Pons (tissue), 1 donor: Measurements from ENCODE around the gene NEUROD4.
"Not testable (repeated sequence)": the region's sequence is repeated elsewhere in the genome, so short reads cannot be mapped to it uniquely, and the experiment has no call there.

ENCODE experiments used
- DNase-seq: peaks from one replicate; pipeline ENCODE4 v3.0.0-alpha.2; 2016; ENCODE audit warnings: low spot score

The NEUROD4 gene, protein sequence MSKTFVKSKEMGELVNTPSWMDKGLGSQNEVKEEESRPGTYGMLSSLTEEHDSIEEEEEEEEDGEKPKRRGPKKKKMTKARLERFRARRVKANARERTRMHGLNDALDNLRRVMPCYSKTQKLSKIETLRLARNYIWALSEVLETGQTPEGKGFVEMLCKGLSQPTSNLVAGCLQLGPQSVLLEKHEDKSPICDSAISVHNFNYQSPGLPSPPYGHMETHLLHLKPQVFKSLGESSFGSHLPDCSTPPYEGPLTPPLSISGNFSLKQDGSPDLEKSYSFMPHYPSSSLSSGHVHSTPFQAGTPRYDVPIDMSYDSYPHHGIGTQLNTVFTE

DNA sequence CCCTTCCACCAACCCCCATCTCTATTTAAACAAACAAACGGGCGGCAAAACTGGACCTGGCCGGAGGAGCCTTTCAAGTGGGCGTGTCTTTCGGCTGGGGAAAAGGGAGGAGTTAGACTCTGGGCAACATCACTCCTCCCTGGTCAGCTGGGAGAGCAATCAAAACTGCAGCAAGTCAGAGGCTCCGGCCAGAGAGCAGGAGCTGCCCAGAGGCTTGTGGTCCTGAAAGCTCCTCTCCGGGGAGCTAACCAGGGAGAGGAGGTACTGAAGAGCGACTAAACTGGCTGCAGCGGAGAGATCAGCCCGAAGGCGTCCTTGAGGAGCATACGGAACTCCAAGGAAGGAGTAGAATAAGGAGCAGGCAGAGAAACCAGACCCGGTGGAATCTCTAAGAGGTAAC is at the start of gene NEUROD4:
TSS of gene NEUROD4 (plus strand) at position 191 of the 400 bp plus-strand sequence. CDS start 6,466 bp downstream, outside the sequence.
- peak; percentile 16 for DNase-seq

GRCh38 chr12:54970741-54971140 is 49.0 kb upstream of the NEUROD4 start:
- DNase-seq, result no peak

GRCh38 chr12:54973556-54973955 is 46.2 kb upstream of the NEUROD4 start:
- DNase-seq, result no peak

GRCh38 chr12:54974279-54974678 is 45.5 kb upstream of the NEUROD4 start:
- no peak for DNase-seq

- DNase-seq, result peak; percentile 82
Observed at GRCh38 chr12:54975272-54975671, 44.5 kb upstream of the NEUROD4 start.

GRCh38 chr12:54975875-54976274 is 43.9 kb upstream of the NEUROD4 start:
- DNase-seq, result no peak

DNA sequence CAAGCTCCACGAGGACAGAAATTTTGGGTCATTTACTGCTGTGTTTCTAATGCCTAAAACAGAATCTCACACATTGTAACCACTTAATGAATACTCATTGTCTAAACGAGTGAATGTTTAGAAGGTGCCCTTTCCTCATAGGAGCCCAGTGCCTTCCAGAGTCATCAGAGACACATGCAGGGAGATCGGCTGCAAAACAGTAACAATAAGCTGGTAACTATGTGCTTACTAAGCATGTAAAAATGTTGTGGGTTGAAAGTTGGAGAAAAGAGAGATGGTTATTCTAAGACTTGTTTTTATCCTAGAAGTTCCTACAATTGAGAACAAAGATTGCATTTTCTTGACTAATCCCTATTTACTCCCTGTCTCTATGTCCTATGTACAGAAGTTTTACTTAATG is 42.6 kb upstream of the NEUROD4 start:
- DNase-seq, result no peak

DNA sequence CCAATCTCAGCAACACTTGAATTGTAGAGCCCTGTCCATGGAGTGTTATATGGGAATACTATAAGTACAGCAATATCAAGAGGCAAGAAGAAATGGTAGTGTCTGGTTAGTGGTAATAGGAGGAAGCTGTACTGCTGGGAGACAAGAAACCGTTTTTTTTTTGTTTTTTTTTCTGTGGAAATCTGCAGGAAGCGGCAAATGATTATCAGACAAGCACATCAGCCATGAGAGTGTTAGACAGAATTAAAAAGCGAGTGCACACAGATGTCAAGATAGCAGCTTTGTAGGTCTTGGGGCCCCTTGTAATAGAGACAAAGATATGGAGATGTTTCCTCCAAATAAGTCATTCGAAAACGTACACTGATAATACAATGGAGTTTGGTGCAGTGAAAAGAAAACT is 41.9 kb upstream of the NEUROD4 start:
- DNase-seq, result no peak

GRCh38 chr12:54980341-54980740 is 39.4 kb upstream of the NEUROD4 start:
- no peak for DNase-seq

DNA sequence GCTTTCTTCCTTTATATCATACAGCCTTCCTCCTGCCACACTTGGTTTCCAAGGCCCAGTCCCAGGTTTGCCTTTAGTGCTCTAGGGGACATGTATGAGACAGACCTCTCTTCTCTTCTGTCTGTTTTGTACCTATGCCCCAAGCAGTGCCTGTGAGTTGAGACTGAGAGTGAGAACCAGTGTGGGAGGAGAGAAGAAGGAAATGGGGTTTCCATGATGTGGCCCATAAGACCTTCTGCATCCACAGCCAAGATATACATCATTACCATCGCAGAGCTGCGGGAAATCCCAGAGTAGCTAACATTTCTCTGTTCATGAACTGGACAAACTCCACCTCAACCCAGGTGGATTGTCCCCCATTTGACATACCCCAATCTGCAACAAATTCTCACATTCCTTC is 38.0 kb upstream of the NEUROD4 start:
- no peak for DNase-seq

GRCh38 chr12:54983536-54984101 is 36.2 kb upstream of the NEUROD4 start:
- no peak for DNase-seq

GRCh38 chr12:54984658-54985376 is 35.0 kb upstream of the NEUROD4 start, which contains the start of gene TESPA1:
TSS of gene TESPA1 (minus strand) at chr12:54984762. CDS start at chr12:54974562, 10,200 bp downstream.
- DNase-seq, result peak; percentile 62

- not testable (repeated sequence) for DNase-seq
Observed at GRCh38 chr12:54986773-54987172, 33.0 kb upstream of the NEUROD4 start.

DNA sequence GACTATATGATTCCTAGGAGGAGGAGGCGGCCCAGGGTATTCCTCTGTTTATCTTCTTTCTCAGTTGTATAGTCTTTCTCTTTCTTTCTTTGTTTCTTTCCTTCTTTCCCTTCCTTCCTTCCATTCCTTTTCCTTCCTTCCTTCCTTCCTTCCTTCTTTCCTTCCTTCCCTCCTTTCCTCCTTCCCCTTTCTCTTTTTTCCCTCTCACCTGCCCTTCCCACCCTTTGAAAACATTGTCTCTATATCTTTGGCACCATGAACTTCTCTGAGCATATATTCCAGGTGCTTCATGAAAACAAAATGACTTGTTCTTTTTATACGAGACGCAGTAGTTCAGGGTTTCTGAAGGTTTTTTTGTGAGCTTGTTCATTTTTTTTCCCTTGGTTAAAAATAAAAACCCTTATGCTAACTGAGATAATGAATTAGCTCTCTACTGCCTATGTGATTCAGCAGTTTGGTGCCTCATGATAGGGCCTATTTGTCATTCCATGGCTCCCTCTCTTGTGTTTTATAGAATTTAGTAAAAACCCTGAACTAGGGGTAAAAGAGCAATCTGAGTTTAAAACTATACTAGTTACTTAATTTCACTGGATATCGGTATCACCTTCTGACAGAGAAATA is 32.1 kb upstream of the NEUROD4 start:
- peak; percentile 17 for DNase-seq

- DNase-seq, result peak; percentile 86
Observed at GRCh38 chr12:54988402-54989054, 31.2 kb upstream of the NEUROD4 start.

GRCh38 chr12:54989829-54990228 is 29.9 kb upstream of the NEUROD4 start:
- DNase-seq, result no peak

DNA sequence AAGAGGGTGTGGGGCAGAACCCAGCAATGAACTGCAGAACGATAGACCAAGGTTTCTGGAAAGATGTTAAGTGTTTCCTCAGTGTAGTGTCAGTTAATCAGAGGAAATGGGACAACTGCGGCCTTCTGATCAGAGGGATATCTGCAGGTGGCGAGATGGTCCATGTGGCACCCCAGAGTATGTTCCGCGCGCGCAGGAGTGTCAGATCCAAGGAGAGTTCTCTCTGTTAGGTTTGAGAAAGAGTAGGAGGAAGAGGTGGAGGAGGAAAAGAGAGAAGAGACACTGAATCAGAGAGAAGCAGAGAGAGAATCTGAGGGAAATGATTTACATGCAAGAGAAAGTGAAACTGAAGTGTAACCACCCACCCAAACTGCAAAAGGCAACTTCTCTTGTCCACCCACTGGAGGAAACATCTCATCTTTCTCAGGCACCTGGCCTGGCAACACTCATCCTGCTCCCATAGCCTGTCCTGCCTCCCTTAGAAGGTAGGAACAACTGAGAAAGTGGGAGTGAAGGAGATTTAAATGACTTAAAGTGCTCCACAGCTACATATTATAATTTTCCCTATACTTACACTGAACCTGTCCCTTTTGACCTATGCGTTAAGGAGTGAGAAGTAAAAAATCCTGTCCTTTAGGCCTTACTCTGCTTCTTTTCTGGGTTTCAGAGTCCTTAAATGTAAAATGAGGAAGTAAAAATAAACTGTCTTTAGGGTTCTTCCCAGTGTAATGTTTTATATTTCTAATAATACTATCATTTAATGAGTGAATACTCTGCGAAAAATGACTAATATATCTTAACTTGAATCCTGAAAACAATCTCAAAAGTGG is 28.4 kb upstream of the NEUROD4 start:
- peak; percentile 3 for DNase-seq

DNA sequence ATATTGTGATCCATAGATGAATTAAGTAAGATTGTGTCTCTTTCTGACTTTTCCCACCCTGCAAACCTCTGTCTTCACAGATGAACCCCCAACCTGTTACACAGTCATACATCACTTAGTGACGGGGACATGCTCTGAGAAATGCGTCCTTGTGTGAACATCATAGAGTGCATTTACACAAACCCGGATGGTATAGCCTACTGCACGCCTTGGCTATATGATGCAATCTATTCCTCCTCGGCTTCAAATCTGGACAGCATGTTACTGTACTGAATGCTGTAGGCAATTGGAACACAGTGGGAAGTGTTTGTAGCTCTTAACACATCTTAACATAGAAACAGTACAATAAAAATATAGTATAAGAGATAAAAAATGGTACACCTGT is 27.8 kb upstream of the NEUROD4 start:
- no peak for DNase-seq

DNA sequence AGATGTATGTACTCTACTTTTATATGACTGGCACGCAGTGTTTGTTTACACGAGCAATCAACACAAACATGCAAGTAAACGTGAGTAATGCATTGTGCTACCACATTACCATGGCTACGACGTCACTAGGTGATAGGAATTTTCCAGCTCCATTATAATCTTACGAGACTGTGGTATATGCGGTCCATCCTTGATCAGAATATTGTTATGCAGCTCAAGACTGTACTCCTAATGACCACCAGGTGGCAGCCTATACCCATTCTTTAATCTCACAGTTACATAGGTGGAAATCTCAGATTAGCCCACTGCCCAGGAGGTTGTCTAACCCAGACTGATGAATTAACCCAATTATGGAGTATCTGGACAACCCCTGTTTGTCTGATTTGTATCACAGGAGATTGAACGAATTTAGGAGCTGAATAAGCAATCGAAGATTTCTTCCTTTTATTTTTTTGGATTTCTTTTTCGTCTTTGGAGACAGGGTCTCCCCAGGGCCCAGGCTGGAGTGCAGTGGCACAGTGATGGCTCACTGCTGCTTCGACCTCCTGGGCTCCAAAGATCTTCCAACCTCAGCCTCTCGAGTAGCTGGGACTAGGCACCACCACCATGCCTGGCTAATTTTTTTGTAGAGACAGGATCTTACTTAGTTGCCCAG is 26.5 kb upstream of the NEUROD4 start:
- DNase-seq, result peak; percentile 81

DNA sequence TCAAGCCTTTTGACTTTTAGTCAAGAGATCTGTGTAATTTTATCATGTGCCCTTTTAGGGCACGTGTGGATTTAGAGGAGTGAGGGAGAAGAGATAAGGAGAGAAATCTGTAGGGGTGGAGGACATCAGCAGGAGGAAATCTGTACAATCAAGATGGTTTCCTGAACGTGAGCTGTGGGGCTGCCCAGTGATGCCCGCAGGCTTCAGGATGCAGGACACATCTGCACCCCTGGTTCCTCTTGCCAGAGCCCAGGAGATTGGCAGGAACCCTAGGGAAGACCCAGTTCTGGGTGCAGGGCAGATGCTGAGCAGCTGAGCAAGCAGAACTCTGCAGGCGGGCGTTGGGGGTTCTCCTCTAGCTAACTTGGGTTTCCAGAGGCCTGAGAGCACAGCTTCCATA is 23.6 kb upstream of the NEUROD4 start:
- no peak for DNase-seq
